K562 (cell line): Measurements from ENCODE around the gene POU2F1. TPM values are rescaled to one million over a fixed set of nuclear protein-coding genes. Genes with fewer than 3 reads are reported as not detected.
A peak's percentile ranks its signal among the peaks of the same experiment; 100 is the strongest.

Experiments used
- ARID4B ChIP-seq: sonication (generic); formaldehyde crosslinking; IDR thresholded peaks from 2 replicates; pipeline ENCODE4 v1.8.0; 2022; ENCODE audit warnings: mild to moderate bottlenecking, missing genetic modification reagents
- BMI1 ChIP-seq: fragments of 150-350 bp; IDR thresholded peaks from 2 replicates; pipeline ENCODE4 v1.6.1; 2014; ENCODE audit warnings: low read length
- DPF2 ChIP-seq: fragments of 450-650 bp; IDR thresholded peaks from 2 replicates; pipeline ENCODE4 v1.6.1; 2016
- ELK3 ChIP-seq: fragments of 450-650 bp; formaldehyde crosslinking; IDR thresholded peaks from 2 replicates; pipeline ENCODE4 v1.4.0; 2020; ENCODE audit warnings: mild to moderate bottlenecking
- FOXP4 ChIP-seq: sonication (generic); formaldehyde crosslinking; IDR thresholded peaks from 2 replicates; pipeline ENCODE4 v1.8.0; 2022; ENCODE audit warnings: mild to moderate bottlenecking, missing genetic modification reagents, borderline replicate concordance
- GATAD2B ChIP-seq: fragments of 450-650 bp; IDR thresholded peaks from 2 replicates; pipeline ENCODE4 v1.6.1; 2017; ENCODE audit warnings: mild to moderate bottlenecking, borderline replicate concordance
- HMBOX1 ChIP-seq: sonication (generic); IDR thresholded peaks from 2 replicates; pipeline ENCODE4 v1.6.1; 2016
- MYNN ChIP-seq, 2 experiments: sonication (generic); formaldehyde crosslinking in 1 of 2; IDR thresholded peaks; 2 replicates each; pipeline versions ENCODE4 v1.5.0 to v1.6.1; 2016 to 2020; ENCODE audit warnings: antibody characterized with exemption in 1 of 2, missing genetic modification reagents in 1 of 2
- SMARCA5 ChIP-seq: fragments of 450-650 bp; IDR thresholded peaks from 2 replicates; pipeline ENCODE4 v1.6.1; 2016
- SMARCC2 ChIP-seq: fragments of 450-650 bp; IDR thresholded peaks from 2 replicates; pipeline ENCODE4 v1.6.1; 2017; ENCODE audit warnings: antibody characterized with exemption, moderate library complexity, mild to moderate bottlenecking, low read depth
- STAT5A ChIP-seq: IDR thresholded peaks from 2 replicates; pipeline ENCODE4 v1.6.1; 2012; ENCODE audit warnings: low read length, inconsistent platforms, borderline replicate concordance
- TRIM25 ChIP-seq: fragments of 450-650 bp; IDR thresholded peaks from 2 replicates; pipeline ENCODE4 v1.7.0; 2016; ENCODE audit warnings: borderline replicate concordance
- ZNF740 ChIP-seq, 3 experiments: fragments of 200-800 bp in 1 of 3; sonication (Bioruptor generic) in 1 of 3; sonication (generic) in 1 of 3; formaldehyde crosslinking in 1 of 3; IDR thresholded peaks; 2 replicates each; pipeline versions ENCODE4 v1.6.1 to v1.8.0; 2016 to 2022; ENCODE audit warnings: mild to moderate bottlenecking in 2 of 3, missing compliant biosample characterization in 2 of 3, missing genetic modification characterization in 2 of 3, missing genetic modification reagents in 1 of 3
- polyA plus RNA-seq, 8 experiments: library from polyadenylated mRNA; depleted of rRNA in 4 of 8; stranded (reverse) in 5 of 8; unstranded in 3 of 8; fragments of >200 nt; fragmentation: Nextera tagmentation in 2 of 8; fragmentation: Illumina TruSeq in 1 of 8; extraction: Ambion mirVana in 2 of 8; extraction: Trizol in 1 of 8; gene quantifications; 2 replicates each; pipeline versions ENCODE4 v1.2.1 to v1.2.3, GENCODE V29; 2011 to 2014; ENCODE audit warnings: inconsistent platforms in 1 of 8, missing spikeins in 1 of 8
- total RNA-seq, 7 experiments: library from RNA; depleted of rRNA in 6 of 7; stranded (reverse); fragments of >200 nt in 6 of 7; fragmentation: Illumina TruSeq in 2 of 7; extraction: Trizol in 2 of 7; gene quantifications; 2 replicates each; pipeline versions ENCODE4 v1.2.1 to v1.2.3, GENCODE V29; 2011 to 2021; ENCODE audit warnings: low replicate concordance in 1 of 7

POU2F1 gene
- total and polyA plus RNA-seq, 9 of the 15 experiments (the other 6 are each of a cell fraction or from before 2014, with no cell fraction given), result 2.6 to 22.3 (median 8.8) TPM

GRCh38 chr1:167219646-167220536 lies 795 bp upstream of the POU2F1 start (continued):
- no peak for TF ChIP-seq MYNN (IDR thresholded peaks at IDR 0.05)
- TF ChIP-seq MYNN (CRISPR knock-in tag; IDR thresholded peaks at IDR 0.05), result no peak
- TF ChIP-seq HMBOX1, result no peak; the same call in none of the 2 replicates
- no peak; the same call in 1 of the 2 replicates for TF ChIP-seq SMARCA5
- peak; percentile 98 for TF ChIP-seq ARID4B (CRISPR knock-in tag)
- 0 out of 2 replicates have a peak, but pooled peaks have one; percentile 11 for TF ChIP-seq BMI1
- TF ChIP-seq ZNF740 (CRISPR knock-in tag; IDR thresholded peaks at IDR 0.05), result peak; percentile 78; the same call in 1 of the 2 replicates
- no peak for TF ChIP-seq ZNF740 (tag; IDR thresholded peaks at IDR 0.05)
- peak; percentile 28; the same call in 1 of the 2 replicates for TF ChIP-seq SMARCC2
- no peak for TF ChIP-seq ELK3
- TF ChIP-seq FOXP4 (CRISPR knock-in tag), result peak; percentile 89; the same call in 1 of the 2 replicates
- TF ChIP-seq STAT5A, result 0 out of 2 replicates have a peak, but pooled peaks have one; percentile 16
- TF ChIP-seq TRIM25, result no peak
- peak; percentile 82 for TF ChIP-seq DPF2
- no peak for TF ChIP-seq GATAD2B
